ENCODE results near the gene ARHGEF12. TPM values are rescaled to one million over a fixed set of nuclear protein-coding genes. Genes with fewer than 3 reads are reported as not detected.

Gene ARHGEF12
- total and polyA plus RNA-seq, 2 donors, result 33.7 to 167 TPM

DNA sequence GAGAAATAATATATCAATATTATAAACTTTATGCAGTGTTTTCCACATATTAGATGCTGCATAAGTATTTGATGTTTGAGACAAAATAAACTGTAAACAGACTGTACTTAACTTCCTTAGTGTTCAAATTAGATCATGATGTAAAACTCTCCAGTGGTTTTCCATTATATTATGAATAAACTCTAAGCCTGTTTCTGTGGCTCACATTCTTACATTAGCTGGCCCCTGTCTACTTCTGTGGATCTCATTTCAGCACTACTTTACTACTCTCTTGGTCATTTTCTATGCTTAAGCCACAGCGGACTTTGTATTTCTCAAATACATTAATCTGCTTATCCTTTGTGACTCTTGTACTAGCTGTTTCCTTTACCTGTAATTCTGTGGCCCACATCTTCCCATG, 55.6 kb downstream of the ARHGEF12 start:
- DNase-seq (ENCODE audit: extremely low spot score), result no peak
- no peak overlapping the region for H3K4me3 ChIP-seq (ENCODE audit: low read depth, low read length)
- 93% methylated on average over 1 of the region's 1 CpG for WGBS
- H3K4me1 ChIP-seq (ENCODE audit: insufficient read depth), result peaks cover 2% of the 10 kb centered on the region
- no peak overlapping the region for H3K27ac ChIP-seq (ENCODE audit: low read depth)
- H3K36me3 ChIP-seq (ENCODE audit: insufficient read depth), result no peaks in the 10 kb centered on the region

- Histone ChIP-seq H3K36me3 (ENCODE audit: insufficient read depth) (no peaks in the 10 kb centered on the region), H3K4me1 (ENCODE audit: insufficient read depth) (peaks cover 2% of the 10 kb centered on the region), H3K4me3 (ENCODE audit: low read depth, low read length) (no peak overlapping the region), H3K27ac (ENCODE audit: low read depth) (no peak overlapping the region)
- 39% methylated on average over 6 of the region's 6 CpGs for WGBS
- no peak for DNase-seq (ENCODE audit: extremely low spot score)
Measured at GRCh38 chr11:120392314-120392713, 56.1 kb downstream of the ARHGEF12 start.

GRCh38 chr11:120392793-120393192, 56.6 kb downstream of the ARHGEF12 start:
- 86% methylated on average over 2 of the region's 2 CpGs for WGBS
- Histone ChIP-seq H3K36me3 (ENCODE audit: insufficient read depth) (no peaks in the 10 kb centered on the region), H3K4me3 (ENCODE audit: low read depth, low read length) (no peak overlapping the region), H3K27ac (ENCODE audit: low read depth) (no peak overlapping the region), H3K4me1 (ENCODE audit: insufficient read depth) (peaks cover 2% of the 10 kb centered on the region)
- DNase-seq (ENCODE audit: extremely low spot score), result no peak

DNA sequence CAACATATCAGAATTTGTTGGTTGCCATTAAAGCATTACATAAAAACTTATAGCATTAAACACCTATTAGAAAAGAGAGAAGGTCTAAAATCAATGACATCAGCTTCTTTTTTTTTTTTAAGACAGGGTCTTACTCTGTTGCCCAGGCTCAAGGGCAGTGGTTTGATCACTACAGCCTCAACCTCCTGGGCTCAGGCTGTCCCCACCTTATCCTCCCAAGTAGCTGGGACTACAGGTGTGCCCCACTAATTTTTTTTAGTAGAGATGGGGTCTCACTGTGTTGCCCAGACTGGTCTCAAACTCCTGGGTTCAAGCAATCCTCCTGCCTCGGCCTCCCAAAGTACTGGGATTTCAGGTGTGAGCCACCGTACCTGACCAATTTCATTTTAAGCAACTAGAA, 57.9 kb downstream of the ARHGEF12 start:
- Histone ChIP-seq H3K4me3 (ENCODE audit: low read depth, low read length) (no peak overlapping the region), H3K36me3 (ENCODE audit: insufficient read depth) (no peaks in the 10 kb centered on the region), H3K27ac (ENCODE audit: low read depth) (no peak overlapping the region), H3K4me1 (ENCODE audit: insufficient read depth) (peaks cover 2% of the 10 kb centered on the region)
- WGBS, result 94% methylated on average over 2 of the region's 2 CpGs
- DNase-seq (ENCODE audit: extremely low spot score), result no peak

- Histone ChIP-seq H3K27ac (ENCODE audit: low read depth) (no peak overlapping the region), H3K36me3 (ENCODE audit: insufficient read depth) (no peaks in the 10 kb centered on the region), H3K4me3 (ENCODE audit: low read depth, low read length) (no peak overlapping the region), H3K4me1 (ENCODE audit: insufficient read depth) (peaks cover 2% of the 10 kb centered on the region)
- no peak for DNase-seq (ENCODE audit: extremely low spot score)
- WGBS, result 71% methylated on average over 3 of the region's 3 CpGs
Measured at GRCh38 chr11:120395778-120396177, 59.6 kb downstream of the ARHGEF12 start.

DNA sequence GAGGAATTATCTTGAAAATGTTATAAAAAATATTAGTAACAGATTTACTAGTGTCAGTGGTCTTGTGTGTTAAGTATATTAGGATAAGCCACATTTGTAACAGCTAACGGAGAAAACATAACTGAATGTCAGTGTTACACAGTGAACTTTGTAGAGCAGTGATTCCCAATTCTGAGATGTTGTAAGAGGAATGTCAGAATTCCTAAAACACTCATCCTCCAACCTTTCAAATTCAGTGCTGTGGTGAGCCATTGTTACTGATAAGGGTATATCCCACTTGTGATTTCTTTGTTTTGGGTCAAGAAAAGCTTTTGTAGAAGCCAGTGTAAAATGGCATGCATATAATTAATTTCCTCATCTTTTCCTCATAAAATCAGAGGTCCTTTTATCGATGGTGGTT, 61.9 kb downstream of the ARHGEF12 start:
- H3K4me1 ChIP-seq (ENCODE audit: insufficient read depth), result no peaks in the 10 kb centered on the region
- DNase-seq (ENCODE audit: extremely low spot score), result no peak
- H3K27ac ChIP-seq (ENCODE audit: low read depth), result no peak overlapping the region
- 80% methylated on average over 2 of the region's 2 CpGs for WGBS
- H3K36me3 ChIP-seq (ENCODE audit: insufficient read depth), result no peaks in the 10 kb centered on the region
- H3K4me3 ChIP-seq (ENCODE audit: low read depth, low read length), result no peak overlapping the region

DNA sequence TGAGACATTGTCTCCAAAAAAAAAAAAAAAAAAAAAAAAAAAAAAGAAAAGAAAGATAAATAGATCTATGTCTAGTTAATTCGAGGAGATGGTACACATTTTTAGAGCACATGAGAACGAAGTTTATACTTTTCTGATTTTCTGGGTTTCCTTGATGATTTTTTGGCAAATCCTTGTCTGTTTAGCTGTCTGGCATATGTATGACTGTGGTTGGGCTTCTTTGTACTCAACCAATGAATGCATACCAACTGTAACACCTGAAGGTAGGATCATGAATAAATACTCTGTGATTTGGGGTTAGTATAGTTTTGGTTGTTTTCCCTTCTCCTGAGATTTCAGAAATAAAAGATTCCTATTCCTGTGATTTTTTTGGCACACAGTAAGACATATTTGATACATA, 63.1 kb downstream of the ARHGEF12 start:
- no peak for DNase-seq (ENCODE audit: extremely low spot score)
- H3K36me3 ChIP-seq (ENCODE audit: insufficient read depth), result no peaks in the 10 kb centered on the region
- H3K4me3 ChIP-seq (ENCODE audit: low read depth, low read length), result no peak overlapping the region
- 67% methylated on average over 2 of the region's 2 CpGs for WGBS
- H3K4me1 ChIP-seq (ENCODE audit: insufficient read depth), result no peaks in the 10 kb centered on the region
- no peak overlapping the region for H3K27ac ChIP-seq (ENCODE audit: low read depth)

- no peak overlapping the region for H3K27ac ChIP-seq (ENCODE audit: low read depth)
- no peak for DNase-seq (ENCODE audit: extremely low spot score)
- no peaks in the 10 kb centered on the region for H3K4me1 ChIP-seq (ENCODE audit: insufficient read depth)
- H3K4me3 ChIP-seq (ENCODE audit: low read depth, low read length), result no peak overlapping the region
- H3K36me3 ChIP-seq (ENCODE audit: insufficient read depth), result no peaks in the 10 kb centered on the region
- whole genome bisulfite sequencing, result 12% methylated on average over 7 of the region's 7 CpGs
Measured at GRCh38 chr11:120400564-120401364, 64.6 kb downstream of the ARHGEF12 start.

DNA sequence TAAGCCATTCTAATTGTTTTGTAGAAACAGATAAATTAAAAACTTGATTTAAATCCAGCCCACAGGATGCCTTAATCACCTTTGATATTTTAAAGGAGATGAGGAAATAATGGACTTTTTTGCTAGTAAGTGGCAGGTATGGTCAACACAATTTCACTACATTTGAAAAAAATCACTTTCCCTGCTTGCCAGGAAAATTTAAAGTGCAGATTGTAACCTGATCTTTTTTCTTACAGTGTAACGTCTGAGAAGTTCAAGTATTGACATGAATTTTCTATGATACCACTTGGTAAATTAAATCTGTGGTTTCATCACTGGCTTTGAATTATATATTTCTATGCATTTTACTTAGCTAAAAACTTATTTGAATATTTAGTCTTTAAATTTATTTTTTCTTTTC, 65.3 kb downstream of the ARHGEF12 start:
- no peak overlapping the region for H3K27ac ChIP-seq (ENCODE audit: low read depth)
- H3K4me1 ChIP-seq (ENCODE audit: insufficient read depth), result no peaks in the 10 kb centered on the region
- H3K36me3 ChIP-seq (ENCODE audit: insufficient read depth), result no peaks in the 10 kb centered on the region
- H3K4me3 ChIP-seq (ENCODE audit: low read depth, low read length), result no peak overlapping the region
- DNase-seq (ENCODE audit: extremely low spot score), result no peak
- 60% methylated on average over 1 of the region's 1 CpG for WGBS

DNA sequence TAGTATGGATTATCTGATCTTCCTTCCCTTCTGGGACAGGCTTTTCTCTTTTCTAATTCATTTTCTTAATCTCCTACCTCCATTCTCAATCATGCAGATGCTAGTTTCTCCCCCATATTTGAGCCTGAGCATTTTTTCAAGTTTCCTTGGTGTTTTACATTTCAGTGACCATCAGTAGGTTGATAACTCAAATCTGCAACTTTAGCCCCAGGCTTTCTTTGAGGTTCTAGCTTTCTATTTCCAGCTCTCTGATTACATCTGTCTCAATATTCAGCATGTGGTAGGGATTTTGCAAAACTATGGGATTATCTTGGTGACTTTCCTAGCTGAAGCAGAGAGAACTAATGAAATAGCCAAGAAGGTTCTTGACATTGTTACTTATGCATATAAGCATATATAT, 67.8 kb downstream of the ARHGEF12 start:
- no peak overlapping the region for H3K4me3 ChIP-seq (ENCODE audit: low read depth, low read length)
- H3K36me3 ChIP-seq (ENCODE audit: insufficient read depth), result no peaks in the 10 kb centered on the region
- H3K4me1 ChIP-seq (ENCODE audit: insufficient read depth), result no peaks in the 10 kb centered on the region
- no peak overlapping the region for H3K27ac ChIP-seq (ENCODE audit: low read depth)
- no peak for DNase-seq (ENCODE audit: extremely low spot score)

DNA sequence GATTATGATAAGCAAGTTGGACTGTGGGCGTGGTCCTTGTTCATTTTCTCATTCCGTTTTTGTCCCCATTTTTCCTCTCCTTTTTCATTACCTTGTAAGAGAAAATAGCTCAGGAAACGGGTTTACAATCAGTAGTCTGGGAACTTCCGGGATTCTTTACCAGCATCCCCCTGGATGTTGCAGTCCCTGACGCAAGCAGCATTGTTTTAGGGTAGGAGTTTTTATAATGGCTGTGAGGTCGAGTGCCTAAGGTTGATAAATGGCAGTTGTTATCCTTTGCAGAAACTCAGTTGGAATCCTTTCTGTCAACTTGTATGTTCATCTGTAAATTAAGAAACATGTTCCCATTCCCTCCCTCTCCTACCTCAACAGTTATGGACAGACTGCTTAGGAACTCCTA, 68.3 kb downstream of the ARHGEF12 start:
- Histone ChIP-seq H3K4me1 (ENCODE audit: insufficient read depth) (no peaks in the 10 kb centered on the region), H3K27ac (ENCODE audit: low read depth) (no peak overlapping the region), H3K36me3 (ENCODE audit: insufficient read depth) (no peaks in the 10 kb centered on the region), H3K4me3 (ENCODE audit: low read depth, low read length) (no peak overlapping the region)
- WGBS, result 70% methylated on average over 6 of the region's 6 CpGs
- DNase-seq (ENCODE audit: extremely low spot score), result no peak

- no peaks in the 10 kb centered on the region for H3K36me3 ChIP-seq (ENCODE audit: insufficient read depth)
- H3K4me3 ChIP-seq (ENCODE audit: low read depth, low read length), result no peak overlapping the region
- no peak overlapping the region for H3K27ac ChIP-seq (ENCODE audit: low read depth)
- no peak for DNase-seq (ENCODE audit: extremely low spot score)
- H3K4me1 ChIP-seq (ENCODE audit: insufficient read depth), result no peaks in the 10 kb centered on the region
- 78% methylated on average over 5 of the region's 5 CpGs for WGBS
Measured at GRCh38 chr11:120409655-120410054, 73.4 kb downstream of the ARHGEF12 start.

GRCh38 chr11:120410622-120411380, 74.6 kb downstream of the ARHGEF12 start:
- Histone ChIP-seq H3K36me3 (ENCODE audit: insufficient read depth) (no peaks in the 10 kb centered on the region), H3K4me1 (ENCODE audit: insufficient read depth) (no peaks in the 10 kb centered on the region), H3K4me3 (ENCODE audit: low read depth, low read length) (no peak overlapping the region), H3K27ac (ENCODE audit: low read depth) (no peak overlapping the region)
- 84% methylated on average over 8 of the region's 8 CpGs for WGBS
- no peak for DNase-seq (ENCODE audit: extremely low spot score)

GRCh38 chr11:120413480-120413879, 77.3 kb downstream of the ARHGEF12 start:
- no peak for DNase-seq (ENCODE audit: extremely low spot score)
- H3K27ac ChIP-seq (ENCODE audit: low read depth), result no peak overlapping the region
- H3K4me3 ChIP-seq (ENCODE audit: low read depth, low read length), result no peak overlapping the region
- H3K36me3 ChIP-seq (ENCODE audit: insufficient read depth), result no peaks in the 10 kb centered on the region
- H3K4me1 ChIP-seq (ENCODE audit: insufficient read depth), result no peaks in the 10 kb centered on the region

Measured in urinary bladder (tissue), 4 donors.